NCI-H524 (cell line): Measurements from ENCODE around the gene CNIH2.

Source experiments
- DNase-seq, 2 experiments: peaks; one replicate each; lab custom pipeline; 2025; lab: John Stamatoyannopoulos, UW

The CNIH2 gene

GRCh38 chr11:66259225-66259624 lies 18.8 kb upstream of the CNIH2 start:
- no peak for DNase-seq

- peak; percentile 59 to 82 for DNase-seq
Measured at GRCh38 chr11:66259956-66260355, 18.0 kb upstream of the CNIH2 start.

GRCh38 chr11:66261578-66261977 lies 16.4 kb upstream of the CNIH2 start:
- no peak for DNase-seq

GRCh38 chr11:66262191-66262590 lies 15.8 kb upstream of the CNIH2 start:
- no peak for DNase-seq

- DNase-seq: no peak
Measured at GRCh38 chr11:66262696-66263095, 15.3 kb upstream of the CNIH2 start.

- no peak for DNase-seq
Measured at GRCh38 chr11:66263231-66263630, 14.7 kb upstream of the CNIH2 start.

GRCh38 chr11:66263785-66264184 lies 14.2 kb upstream of the CNIH2 start:
- DNase-seq: no peak

GRCh38 chr11:66264383-66264782 lies 13.6 kb upstream of the CNIH2 start:
- DNase-seq: no peak

GRCh38 chr11:66264914-66265313 lies 13.1 kb upstream of the CNIH2 start:
- no peak for DNase-seq

GRCh38 chr11:66265531-66266377 lies 12.2 kb upstream of the CNIH2 start:
- DNase-seq: no peak

- no peak for DNase-seq
Measured at GRCh38 chr11:66266378-66267038, 11.5 kb upstream of the CNIH2 start.

GRCh38 chr11:66267039-66267378 lies 11.0 kb upstream of the CNIH2 start:
- no peak for DNase-seq

- DNase-seq: no peak
Measured at GRCh38 chr11:66267379-66268243, 10.4 kb upstream of the CNIH2 start.

- DNase-seq: peak; percentile 92 to 99
Measured at GRCh38 chr11:66268244-66268951, 9.6 kb upstream of the CNIH2 start, which contains the start of gene RAB1B. Gene RAB1B, plus strand, starts transcription at chr11:66268639. Its CDS starts 41 bp downstream, at chr11:66268680.

GRCh38 chr11:66268952-66269905 lies 8.7 kb upstream of the CNIH2 start:
- no peak for DNase-seq

- DNase-seq: no peak
Measured at GRCh38 chr11:66271816-66272215, 6.2 kb upstream of the CNIH2 start.

- no peak for DNase-seq
Measured at GRCh38 chr11:66272596-66272995, 5.4 kb upstream of the CNIH2 start.

GRCh38 chr11:66274219-66274618 lies 3.8 kb upstream of the CNIH2 start:
- DNase-seq: no peak

GRCh38 chr11:66275396-66275795 lies 2.6 kb upstream of the CNIH2 start:
- no peak for DNase-seq

- no peak for DNase-seq
Measured at GRCh38 chr11:66275984-66276612, 1.9 kb upstream of the CNIH2 start.
